GM19395 (cell line): ENCODE data around the gene TMEM59L.

Experiments
- ATAC-seq: cut with Tn5 transposase; IDR thresholded peaks from one replicate; pipeline ENCODE4 v1.9.1; 2021; ENCODE audit warnings: mild to moderate bottlenecking, moderate library complexity; ENCODE audit not compliant: unreplicated experiment

TMEM59L gene

DNA sequence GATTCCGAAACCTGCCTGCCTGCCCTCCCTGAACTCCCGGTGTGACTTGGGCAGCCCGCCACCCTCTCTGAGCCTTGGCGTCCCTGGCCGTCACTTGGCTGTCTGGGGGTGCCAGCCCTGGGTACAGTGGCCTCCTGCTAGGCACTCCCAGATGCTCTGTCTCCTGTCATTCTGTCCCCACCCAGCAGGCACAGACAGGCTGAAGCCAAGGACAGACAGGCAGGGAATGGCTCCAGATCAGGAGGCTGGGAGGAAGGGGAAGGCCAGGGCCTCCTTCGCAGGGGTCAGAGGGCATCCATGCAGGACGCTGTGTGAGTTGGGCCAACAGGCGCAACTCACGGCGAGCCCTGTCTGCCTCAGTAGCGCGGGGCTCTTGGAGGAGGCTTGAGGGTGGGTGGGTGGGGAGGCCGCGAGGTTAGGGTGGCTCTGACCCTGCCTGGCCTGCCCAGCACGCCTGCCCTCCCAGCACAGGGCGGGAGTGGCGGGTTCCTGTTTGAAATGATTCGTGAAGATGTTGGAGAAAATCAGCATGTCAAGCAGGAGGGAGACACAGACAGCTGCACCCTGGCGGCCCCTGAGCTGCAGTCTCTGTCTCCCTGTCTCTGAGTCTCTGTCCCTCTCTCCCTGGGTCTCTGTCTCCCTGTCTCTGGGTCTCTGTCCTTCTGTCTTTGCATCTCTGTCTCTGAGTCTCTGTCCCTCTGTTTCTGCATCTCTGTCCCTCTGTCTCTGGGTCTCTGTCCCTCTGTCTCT, 43.8 kb downstream of the TMEM59L start:
- ATAC-seq = no peak

DNA sequence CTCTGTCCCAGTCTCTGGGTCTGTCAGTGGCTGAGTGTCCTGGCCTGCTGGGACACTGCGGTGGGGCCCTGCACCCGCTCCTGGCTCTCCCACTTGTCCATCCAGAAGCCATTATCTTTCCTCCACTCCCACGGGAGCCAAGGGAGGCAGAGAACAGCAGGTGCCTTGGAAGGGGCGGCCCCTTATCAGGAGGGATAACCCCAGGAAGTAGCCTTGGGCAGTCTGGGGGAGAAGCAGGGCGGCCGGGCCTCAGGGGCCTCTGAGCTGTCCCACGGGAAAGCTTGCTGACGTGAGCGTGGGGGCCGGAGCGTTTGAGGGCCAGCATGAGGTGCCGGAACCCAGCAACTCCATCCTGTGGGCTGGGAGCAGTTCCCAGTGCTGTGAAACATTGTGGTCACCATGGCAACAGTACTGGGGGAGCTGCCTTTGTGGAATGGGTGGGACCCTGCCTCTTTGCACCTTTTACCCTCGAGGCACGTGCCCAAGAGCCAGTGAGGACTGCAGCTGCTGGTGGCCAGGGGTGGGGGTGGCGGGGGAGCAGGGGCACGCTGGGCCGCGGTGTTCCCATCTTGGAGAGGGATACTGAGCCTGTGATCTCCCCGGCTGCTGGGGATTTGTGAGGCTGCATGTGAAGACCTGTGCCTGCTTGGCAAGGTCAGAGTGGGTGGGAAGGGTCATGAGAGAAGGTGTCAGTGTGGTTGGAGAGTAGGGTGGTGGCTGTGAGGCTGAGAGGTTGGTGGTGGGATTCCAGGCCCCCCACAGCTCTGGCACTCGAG, 45.1 kb downstream of the TMEM59L start:
- ATAC-seq = no peak

DNA sequence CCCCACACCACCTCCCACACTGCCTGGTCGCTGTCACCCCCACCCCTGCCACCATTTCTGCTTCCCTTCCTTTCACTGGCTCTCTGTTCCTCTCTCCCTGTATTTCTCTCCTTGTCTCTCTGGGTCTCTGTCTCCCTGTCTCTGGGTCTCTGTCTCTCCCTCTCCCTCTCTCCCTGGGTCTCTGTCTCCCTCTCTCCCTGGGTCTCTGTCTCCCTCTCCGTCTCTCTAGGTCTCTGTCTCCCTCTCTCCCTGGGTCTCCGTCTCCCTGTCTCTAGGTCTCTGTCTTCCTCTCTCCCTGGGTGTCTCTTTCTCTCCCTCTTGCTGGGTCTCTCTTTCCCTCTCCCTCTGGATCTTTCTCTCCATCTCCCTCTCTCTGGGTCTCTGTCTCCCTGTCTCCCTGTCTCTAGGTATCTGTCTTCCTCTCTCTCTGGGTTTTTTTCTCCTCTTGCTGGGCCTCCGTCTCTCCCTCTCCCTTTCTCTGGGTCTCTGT, 45.7 kb downstream of the TMEM59L start:
- ATAC-seq = no peak

DNA sequence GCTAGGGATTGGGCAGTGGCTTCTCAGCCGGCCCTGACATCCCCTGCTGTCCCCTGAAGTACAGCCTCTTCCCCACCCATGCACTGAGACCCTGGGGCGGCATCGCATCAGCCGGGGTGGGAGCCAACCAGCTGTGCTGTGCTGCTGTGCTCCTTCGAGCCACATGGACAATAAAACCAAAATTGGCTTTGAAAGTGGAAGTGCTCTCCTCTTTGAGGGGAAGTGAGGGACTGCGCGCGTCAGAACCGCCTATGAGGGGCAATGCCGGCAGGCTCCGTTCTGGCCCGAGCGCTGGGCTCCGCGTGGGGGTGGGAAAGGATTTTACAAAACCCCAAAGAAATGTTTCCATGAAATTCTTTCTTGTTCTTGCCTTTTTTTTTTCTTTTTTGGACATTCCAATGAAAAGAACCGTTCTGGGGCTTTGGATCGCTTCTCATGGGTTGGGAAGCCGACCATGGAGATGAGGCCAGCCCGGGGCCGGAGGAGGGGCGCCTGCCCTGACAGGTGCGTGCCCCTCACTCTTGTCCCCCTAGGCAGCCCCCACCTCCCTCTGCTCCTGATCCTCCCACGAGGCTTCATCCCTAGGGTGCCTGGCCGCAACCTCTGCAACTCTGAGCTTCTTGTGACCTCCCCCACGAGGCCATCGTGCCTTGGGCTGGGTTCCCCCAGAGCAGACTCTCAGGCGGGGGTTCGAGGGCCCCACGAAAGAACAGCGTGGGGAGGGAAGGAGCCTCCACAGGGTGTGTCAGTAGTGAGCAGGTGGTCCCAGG, 46.8 kb downstream of the TMEM59L start:
- ATAC-seq = no peak

DNA sequence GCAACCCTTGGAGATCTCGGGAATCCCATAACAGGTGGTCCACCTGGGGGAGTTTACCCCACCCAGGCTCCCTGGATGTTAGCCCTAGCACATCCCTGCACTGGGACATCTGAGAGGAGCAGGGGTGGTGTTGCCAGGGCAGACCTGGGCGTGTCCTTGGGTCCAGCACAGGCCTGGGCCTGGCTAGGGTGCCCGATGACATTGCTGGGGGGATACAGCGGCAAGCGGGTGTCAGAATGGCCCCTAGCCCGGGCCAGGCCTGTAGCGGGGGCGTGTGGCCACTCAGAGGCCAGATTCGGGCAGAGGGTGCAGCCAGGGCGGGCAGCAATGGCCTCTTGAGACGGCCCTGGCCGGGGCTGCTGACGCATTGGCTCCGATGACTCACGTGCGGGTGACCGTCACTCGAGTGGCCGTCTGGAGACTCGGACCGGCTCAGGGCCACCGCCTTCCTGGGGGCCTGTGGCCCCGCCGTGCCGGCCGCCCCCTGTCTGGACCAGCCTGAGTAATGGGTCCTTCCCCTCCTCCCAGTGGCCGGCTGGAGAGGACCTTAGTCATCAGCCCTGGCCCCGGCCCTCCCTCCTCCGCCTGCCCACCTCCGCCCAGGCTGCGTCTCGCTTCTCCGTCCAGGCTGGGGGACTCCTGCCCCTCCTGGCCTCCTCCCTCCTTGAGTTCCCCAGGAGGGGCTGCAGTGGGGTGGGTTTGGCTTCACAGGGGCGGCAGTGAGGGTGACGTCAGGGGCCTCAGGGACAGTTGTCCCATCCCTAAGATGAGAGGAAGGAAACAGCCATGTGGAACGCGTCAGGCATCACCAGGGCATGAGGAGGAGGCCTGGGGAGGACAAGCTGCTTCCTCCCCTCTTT, 47.6 kb downstream of the TMEM59L start:
- ATAC-seq = no peak

DNA sequence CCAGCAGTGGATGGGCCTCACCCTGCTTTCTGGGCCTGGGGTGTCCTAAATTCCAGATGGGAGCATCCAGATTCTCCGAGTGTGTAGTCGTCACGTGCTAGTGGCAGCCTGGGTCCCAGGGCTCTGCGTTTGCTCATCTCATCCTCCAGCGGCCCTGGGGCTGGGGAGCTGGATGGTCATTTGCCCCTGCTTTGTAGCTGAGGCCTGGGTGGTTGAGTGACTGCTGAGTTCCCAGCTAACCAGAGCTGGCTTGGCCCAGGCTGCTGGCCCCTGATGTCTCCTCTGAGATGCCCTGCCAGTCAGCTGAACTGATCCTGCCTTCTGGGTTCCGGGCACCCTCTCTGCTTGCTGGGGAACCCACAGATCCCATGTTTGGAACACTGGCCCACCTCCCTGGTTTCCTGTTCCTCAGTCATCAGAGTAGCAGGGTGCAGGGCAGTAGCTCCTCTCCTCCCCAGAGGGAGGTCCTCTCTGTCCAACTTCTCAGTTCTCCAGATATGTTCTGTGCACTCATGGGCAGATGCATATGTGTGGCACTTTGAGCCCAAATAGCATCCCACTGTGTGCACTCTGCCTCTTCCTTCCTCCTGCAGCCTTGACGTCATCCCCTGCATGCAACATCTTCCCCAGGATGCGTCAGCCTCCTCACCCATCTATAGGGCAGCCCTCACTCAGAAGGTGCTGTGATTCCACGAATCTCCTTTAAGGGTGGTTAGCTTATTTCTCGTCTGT, 48.4 kb downstream of the TMEM59L start:
- no peak for ATAC-seq

DNA sequence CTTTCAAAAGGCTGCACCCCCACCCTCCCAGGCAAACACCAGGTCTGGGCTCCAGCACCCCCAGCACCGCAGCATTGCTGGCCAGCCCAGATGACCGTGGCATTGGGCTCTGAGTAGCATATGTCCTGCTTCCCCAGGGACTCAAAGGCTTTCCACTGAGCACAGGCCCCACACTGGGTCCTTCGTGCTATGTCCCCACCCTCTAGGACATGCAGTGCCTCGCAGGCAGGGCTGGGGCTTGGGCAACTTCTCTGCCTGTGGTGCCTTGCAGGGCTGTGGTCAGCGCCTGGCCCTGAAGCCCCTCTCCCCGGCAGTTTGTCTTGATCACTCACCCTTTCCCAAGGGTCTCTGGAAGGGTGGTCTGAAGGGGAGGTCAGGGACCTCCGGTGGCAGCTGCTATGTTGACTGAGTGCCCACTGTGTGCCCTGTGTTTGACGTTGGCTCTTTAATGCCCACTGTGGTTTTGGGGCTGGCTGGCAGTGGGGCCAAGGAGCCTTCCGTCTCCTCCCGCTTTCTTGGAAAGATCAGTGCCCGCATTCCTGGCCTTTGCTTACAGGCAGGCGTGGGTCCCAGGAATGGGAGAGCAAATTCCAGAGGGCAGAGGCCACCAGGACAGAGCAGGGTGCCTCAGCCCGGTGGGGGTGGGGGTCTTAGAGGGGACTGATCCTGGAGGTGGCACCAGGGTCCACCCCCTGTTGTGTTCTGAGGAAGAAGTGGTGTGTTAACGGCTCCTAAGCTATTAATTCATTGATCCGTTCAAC, 50.5 kb downstream of the TMEM59L start:
- no peak for ATAC-seq

DNA sequence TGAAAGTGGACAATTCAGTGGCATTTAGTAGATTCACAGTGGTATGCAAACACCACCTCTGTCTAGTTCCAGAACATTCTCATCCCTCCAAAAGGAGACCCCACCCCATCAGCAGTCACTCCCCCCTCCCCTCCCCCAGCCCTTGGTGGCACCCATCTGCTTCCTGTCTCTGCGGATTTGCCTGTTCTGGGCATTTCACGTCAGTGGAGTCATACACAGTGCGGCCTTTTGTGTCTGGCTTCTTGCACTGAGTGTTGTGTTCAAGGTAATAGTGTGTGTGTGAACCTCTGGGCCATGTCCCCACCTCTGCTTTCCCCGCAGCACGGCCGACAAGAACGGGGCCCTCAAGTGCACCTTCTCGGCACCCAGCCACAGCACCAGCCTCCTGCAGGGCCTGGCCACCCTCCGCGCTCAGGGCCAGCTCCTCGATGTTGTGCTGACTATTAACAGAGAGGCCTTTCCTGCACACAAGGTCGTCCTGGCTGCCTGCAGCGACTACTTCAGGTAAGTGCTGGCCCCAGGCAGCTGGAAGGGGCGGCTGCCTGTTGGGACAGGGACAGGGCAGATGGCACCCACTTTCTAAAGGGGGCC, 51.4 kb downstream of the TMEM59L start:
- no peak for ATAC-seq

DNA sequence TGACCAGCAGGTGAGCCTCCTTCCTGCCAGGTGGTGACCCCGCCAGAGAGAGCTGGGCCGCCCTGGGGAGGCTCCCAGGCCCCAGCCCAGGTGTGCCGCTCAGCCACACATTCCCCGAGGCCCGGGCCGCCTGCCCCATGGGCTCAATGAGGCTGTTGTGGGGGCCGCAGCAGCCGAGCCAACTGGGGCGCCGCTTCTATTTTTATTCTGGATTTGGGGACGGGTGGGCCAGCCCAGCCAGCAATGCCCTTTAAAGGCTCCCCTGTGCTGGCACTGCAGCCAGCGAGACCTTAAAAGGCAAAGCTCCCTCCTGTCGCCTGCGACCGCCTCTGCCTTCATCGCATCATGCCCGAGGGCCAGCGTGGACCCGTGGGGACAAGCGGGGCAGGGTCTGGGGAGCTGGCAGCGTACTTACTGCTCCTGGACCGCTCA, 53.1 kb downstream of the TMEM59L start:
- no peak for ATAC-seq

DNA sequence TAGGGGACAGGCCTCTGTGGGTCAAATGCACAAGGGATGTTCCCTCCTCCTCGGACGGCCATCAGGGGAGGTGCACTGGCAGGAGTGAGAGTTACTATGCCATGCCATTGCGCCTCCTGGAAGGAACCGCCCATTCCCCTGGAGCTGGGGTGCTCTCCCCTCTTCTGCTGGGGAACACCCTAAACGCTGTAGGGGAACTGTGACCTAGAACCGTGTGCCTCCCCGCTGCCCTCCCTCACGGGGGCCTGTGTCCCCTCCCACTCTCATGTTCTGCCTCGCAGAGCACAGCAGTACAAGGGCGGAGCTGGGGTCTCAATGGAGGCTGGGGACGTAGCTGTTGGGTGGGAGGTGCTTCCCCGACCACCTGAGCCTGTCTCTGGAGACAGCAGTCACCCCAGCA, 53.6 kb downstream of the TMEM59L start:
- no peak for ATAC-seq

DNA sequence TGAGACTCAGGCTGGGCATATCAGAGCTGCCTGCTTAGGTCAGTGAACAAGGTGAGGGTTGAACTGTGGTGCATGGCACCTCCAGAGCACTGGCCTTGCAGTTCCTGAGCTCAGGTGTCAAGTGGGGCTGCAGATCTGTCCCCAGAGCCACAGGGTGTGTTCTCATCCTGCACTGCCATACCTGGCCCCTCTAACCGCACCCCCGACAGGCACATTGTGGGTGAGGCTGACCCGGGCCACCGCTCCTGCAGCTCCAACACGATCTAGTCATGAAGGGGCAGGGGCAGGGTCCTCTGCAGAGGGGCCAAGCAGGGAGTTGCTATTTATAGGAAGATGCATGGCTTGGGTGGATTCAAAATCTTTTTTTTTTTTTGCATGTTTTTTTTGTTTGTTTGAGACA, 54.1 kb downstream of the TMEM59L start:
- ATAC-seq = no peak

DNA sequence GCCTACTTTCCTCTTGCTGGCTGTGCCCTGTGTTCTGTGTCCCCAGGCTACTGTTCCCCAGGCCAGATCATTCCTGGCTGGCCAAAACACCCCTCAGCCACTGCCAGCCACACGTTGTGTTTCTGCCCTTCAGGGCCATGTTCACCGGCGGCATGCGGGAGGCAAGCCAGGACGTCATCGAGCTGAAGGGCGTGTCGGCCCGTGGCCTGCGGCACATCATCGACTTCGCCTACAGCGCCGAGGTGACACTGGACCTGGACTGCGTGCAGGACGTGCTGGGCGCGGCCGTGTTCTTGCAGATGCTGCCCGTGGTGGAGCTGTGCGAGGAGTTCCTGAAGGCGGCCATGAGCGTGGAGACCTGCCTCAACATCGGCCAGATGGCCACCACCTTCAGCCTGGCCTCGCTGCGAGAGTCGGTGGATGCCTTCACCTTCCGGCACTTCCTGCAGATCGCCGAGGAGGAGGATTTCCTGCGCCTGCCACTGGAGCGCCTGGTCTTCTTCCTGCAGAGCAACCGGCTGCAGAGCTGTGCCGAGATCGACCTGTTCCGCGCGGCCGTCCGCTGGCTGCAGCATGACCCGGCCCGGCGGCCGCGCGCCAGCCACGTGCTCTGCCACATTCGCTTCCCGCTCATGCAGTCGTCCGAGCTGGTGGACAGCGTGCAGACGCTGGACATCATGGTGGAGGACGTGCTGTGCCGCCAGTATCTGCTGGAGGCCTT, 55.0 kb downstream of the TMEM59L start:
- ATAC-seq = no peak

DNA sequence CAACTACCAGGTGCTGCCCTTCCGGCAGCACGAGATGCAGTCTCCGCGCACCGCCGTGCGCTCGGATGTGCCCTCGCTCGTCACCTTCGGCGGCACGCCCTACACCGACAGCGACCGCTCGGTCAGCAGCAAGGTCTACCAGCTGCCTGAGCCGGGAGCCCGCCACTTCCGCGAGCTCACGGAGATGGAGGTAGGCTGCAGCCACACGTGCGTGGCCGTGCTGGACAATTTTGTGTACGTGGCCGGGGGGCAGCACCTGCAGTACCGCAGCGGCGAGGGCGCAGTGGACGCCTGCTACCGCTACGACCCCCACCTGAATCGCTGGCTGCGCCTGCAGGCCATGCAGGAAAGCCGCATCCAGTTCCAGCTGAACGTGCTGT, 55.6 kb downstream of the TMEM59L start:
- no peak for ATAC-seq

DNA sequence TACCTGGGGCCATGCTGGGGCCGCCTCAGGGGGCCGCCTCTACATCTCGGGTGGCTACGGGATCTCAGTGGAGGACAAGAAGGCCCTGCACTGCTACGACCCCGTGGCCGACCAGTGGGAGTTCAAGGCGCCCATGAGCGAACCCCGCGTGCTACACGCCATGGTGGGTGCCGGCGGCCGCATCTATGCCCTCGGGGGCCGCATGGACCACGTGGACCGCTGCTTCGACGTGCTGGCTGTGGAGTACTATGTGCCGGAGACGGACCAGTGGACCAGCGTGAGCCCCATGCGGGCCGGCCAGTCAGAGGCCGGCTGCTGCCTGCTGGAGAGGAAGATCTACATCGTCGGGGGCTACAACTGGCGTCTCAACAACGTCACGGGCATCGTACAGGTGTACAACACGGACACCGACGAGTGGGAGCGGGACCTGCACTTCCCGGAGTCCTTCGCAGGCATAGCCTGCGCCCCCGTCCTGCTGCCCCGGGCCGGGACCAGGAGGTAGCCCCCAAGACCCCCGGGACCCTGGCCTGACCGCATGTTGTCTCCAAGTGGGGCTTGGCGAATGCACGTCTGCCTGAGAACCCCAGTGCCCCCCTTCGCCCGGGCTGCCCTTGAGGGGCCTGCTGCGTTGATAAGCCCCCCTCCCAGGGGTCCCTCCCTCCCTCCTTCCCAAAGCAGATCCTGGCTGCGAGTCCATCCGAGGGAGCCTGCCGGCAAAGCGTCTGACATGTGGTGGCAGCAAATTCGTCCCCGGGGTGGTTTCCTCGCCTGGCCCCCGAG, 56.3 kb downstream of the TMEM59L start:
- ATAC-seq = no peak

DNA sequence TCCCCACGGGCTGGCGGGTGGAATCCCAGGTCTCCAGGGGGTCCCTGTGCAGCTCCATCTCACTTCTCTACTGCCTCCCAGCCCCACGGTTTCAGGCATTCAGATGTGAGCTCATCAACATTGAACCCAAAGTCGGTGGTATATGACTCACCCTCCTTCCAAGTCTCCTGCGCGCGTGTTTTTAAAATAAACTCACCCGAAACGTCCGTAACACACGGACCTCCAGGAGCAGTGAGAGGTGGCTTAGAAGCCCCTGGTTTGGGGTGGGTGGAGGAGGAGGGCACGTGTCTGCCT, 56.8 kb downstream of the TMEM59L start:
- no peak for ATAC-seq

DNA sequence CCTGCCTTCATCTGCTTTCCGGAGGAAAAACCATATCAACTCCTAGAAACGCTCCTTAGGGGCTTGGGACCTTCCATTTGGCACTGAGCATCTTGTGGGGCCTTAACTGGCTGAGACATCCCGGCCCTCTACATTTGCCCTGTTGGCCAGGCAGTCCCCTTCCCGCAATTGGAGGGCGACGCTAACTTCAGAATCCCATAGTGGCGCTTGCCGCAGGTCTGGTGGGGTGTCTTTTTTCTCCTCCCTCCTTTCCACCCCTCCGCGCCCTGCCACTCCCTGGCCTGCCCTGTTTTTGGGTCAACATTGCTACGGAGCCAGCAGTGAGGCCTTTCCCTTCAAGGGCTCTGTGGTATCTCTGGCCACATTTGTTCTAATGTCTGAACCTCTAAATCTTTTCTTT, 57.2 kb downstream of the TMEM59L start:
- no peak for ATAC-seq

DNA sequence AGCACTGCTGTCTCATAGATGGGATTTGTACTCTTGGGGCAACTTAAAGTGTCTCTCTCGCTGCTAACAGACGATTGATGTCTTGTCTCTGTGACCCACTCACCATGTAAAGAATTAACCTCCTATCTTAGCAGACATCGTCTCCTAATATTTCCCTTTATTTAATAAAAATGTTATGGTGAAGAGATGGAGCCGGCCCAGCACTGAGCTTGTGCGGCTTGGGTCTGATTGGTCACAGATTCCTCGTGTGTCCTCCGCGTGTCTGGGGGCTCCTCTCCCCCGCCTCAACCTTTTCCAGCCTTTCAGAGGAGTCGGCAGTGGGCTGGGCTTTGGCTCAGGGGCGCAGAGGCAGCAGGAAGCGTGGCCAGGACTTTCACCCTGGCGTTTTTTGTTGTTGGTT, 57.6 kb downstream of the TMEM59L start:
- ATAC-seq = no peak
